ENCODE results near the gene ETV3.

GRCh38 chr1:157091186-157091585 is 47.0 kb downstream of the ETV3 start:
- TF ChIP-seq POLR2AphosphoS5 (IDR thresholded peaks at IDR 0.05) (no peak), POLR2A (IDR thresholded peaks at IDR 0.05) (no peak), CTCF (IDR thresholded peaks at IDR 0.05) (no peak)
